ENCODE data around the gene APOBEC3G.

APOBEC3G gene

DNA sequence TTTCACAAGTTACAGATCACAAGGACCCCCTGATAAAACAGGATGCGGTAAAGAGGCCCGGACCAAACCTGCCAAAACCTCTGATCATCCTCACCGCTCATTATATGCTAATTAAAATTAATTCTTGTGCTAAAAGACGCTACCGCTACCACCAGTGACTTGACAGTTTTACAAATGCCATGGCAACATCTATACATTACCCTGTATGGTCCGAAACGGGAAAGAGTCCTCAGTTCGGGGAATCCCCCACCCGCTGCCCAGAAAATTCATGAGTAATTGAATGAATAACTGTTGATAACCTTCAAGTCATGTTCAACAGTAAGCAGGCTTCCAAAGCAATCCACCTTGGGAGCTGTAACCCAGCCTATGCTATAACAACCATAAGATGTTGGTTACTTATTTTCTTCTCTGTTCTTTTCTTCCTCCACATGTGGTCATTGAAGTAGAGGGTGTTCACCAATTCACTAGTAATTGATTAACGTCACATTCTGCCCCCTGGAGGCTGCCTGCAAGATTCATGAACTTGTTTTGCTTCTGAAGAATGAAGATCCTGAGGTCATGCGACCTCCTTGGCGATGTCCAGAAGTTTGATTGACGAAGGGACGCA, 40.6 kb downstream of the APOBEC3G start:
- Histone ChIP-seq H3K4me1 (ENCODE audit: insufficient read depth, low read length) (no peaks in the 10 kb centered on the region), H3K9ac (ENCODE audit: low read depth, low read length) (no peak overlapping the region), H3K27ac (ENCODE audit: low read length) (no peak overlapping the region), H3K36me3 (ENCODE audit: insufficient read depth, low read length) (no peaks in the 10 kb centered on the region), H3K9me3 (ENCODE audit: insufficient read depth, low read length, severe bottlenecking) (no peaks in the 10 kb centered on the region), H3K79me2 (ENCODE audit: insufficient read depth, low read length) (no peaks in the 10 kb centered on the region), H4K20me1 (ENCODE audit: insufficient read depth, low read length) (no peaks in the 10 kb centered on the region), H2AFZ (ENCODE audit: low read depth, low read length) (no peak overlapping the region), H3K4me3 (ENCODE audit: low read depth in 1 of 2, low read length in 2 of 2) (no peak overlapping the region), H3K4me2 (ENCODE audit: insufficient read depth, low read length) (no peak overlapping the region), H3K27me3 (ENCODE audit: insufficient read depth, low read length, poor library complexity) (no peaks in the 10 kb centered on the region)
- DNase-seq (peak; percentile 47), ATAC-seq (ENCODE audit: insufficient read depth, low read depth) (no peak)
- TF ChIP-seq, protein P1, sequence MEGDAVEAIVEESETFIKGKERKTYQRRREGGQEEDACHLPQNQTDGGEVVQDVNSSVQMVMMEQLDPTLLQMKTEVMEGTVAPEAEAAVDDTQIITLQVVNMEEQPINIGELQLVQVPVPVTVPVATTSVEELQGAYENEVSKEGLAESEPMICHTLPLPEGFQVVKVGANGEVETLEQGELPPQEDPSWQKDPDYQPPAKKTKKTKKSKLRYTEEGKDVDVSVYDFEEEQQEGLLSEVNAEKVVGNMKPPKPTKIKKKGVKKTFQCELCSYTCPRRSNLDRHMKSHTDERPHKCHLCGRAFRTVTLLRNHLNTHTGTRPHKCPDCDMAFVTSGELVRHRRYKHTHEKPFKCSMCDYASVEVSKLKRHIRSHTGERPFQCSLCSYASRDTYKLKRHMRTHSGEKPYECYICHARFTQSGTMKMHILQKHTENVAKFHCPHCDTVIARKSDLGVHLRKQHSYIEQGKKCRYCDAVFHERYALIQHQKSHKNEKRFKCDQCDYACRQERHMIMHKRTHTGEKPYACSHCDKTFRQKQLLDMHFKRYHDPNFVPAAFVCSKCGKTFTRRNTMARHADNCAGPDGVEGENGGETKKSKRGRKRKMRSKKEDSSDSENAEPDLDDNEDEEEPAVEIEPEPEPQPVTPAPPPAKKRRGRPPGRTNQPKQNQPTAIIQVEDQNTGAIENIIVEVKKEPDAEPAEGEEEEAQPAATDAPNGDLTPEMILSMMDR (IDR thresholded peaks at IDR 0.05; ENCODE audit: borderline replicate concordance, extremely low read depth, low read length, poor library complexity, severe bottlenecking), result peak; percentile 55
- TF ChIP-seq EZH2 (IDR thresholded peaks at IDR 0.05; ENCODE audit: borderline replicate concordance, low read depth, low read length, severe bottlenecking), result no peak

DNA sequence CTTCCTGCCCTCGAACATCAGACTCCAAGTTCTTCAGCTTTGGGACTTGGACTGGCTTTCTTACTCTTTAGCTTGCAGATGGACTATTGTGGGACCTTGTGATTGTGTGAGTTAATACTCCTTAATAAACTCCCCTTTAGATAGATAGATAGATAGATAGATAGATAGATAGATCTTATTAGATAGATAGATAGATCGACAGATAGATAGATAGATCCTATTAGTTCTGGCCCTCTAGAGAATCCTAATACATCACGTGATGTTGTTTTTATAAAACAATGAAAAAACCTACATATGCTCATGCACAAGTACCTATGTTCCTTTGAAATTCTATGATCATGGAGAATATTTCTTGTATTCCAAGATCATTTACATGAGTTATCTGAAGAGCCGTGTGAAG, 43.9 kb downstream of the APOBEC3G start:
- ATAC-seq (ENCODE audit: insufficient read depth, low read depth), result no peak
- H3K9ac ChIP-seq (ENCODE audit: low read depth, low read length), result no peak overlapping the region

DNA sequence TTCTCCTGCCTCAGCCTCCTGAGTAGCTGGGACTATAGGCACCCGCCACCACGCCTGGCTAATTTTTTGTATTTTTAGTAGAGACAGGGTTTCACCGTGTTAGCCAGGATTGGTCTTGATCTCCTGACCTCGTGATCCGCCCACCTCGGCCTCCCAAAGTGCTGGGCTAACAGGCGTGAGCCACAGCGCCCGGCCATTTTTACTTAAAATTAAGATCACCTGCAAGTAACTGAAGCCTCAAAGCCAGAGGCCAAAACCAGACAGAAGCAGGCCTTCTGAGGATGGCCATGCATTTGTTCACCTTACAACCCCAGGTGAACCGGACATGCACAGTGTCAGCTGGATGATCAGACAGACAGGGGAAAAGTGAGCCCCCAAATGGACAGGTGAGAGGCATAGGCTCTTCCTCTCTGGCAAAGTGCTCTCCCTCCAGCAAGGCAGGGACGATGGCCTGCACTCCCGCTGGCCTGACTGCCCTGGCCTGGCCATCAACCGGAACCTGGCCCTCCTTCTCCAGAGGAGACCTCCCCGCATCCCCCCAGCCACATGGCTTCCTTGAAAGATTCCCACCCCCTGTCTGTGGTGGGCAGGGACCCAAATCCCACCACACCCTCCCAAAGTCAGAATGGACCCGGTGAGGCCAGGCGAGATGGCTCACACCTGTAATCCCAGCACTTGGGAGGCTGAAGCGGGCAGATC, 45.8 kb downstream of the APOBEC3G start:
- Histone ChIP-seq H3K36me3 (ENCODE audit: insufficient read depth, low read length) (no peaks in the 10 kb centered on the region), H4K20me1 (ENCODE audit: insufficient read depth, low read length) (no peaks in the 10 kb centered on the region), H3K79me2 (ENCODE audit: insufficient read depth, low read length) (no peaks in the 10 kb centered on the region), H3K4me3 (ENCODE audit: low read depth in 1 of 2, low read length in 2 of 2) (no peak overlapping the region), H3K4me1 (ENCODE audit: insufficient read depth, low read length) (no peaks in the 10 kb centered on the region), H3K27me3 (ENCODE audit: insufficient read depth, low read length, poor library complexity) (no peaks in the 10 kb centered on the region), H3K27ac (ENCODE audit: low read length) (no peak overlapping the region), H3K9me3 (ENCODE audit: insufficient read depth, low read length, severe bottlenecking) (no peaks in the 10 kb centered on the region), H3K9ac (ENCODE audit: low read depth, low read length) (no peak overlapping the region), H2AFZ (ENCODE audit: low read depth, low read length) (no peak overlapping the region), H3K4me2 (ENCODE audit: insufficient read depth, low read length) (no peak overlapping the region)
- DNase-seq (no peak), ATAC-seq (ENCODE audit: insufficient read depth, low read depth) (no peak)
- TF ChIP-seq, protein P1 (IDR thresholded peaks at IDR 0.05; ENCODE audit: borderline replicate concordance, extremely low read depth, low read length, poor library complexity, severe bottlenecking), result no peak
- TF ChIP-seq EZH2 (IDR thresholded peaks at IDR 0.05; ENCODE audit: borderline replicate concordance, low read depth, low read length, severe bottlenecking), result no peak

More for the DNA sequence above, 43.9 kb downstream of the APOBEC3G start:
- no peak for DNase-seq
- H3K4me2 ChIP-seq (ENCODE audit: insufficient read depth, low read length), result no peak overlapping the region
- TF ChIP-seq, protein P1 (IDR thresholded peaks at IDR 0.05; ENCODE audit: borderline replicate concordance, extremely low read depth, low read length, poor library complexity, severe bottlenecking), result no peak
- TF ChIP-seq EZH2 (IDR thresholded peaks at IDR 0.05; ENCODE audit: borderline replicate concordance, low read depth, low read length, severe bottlenecking), result no peak
- H3K9me3 ChIP-seq (ENCODE audit: insufficient read depth, low read length, severe bottlenecking), result no peaks in the 10 kb centered on the region
- no peak overlapping the region for H2AFZ ChIP-seq (ENCODE audit: low read depth, low read length)
- no peaks in the 10 kb centered on the region for H3K36me3 ChIP-seq (ENCODE audit: insufficient read depth, low read length)
- no peaks in the 10 kb centered on the region for H4K20me1 ChIP-seq (ENCODE audit: insufficient read depth, low read length)
- no peaks in the 10 kb centered on the region for H3K79me2 ChIP-seq (ENCODE audit: insufficient read depth, low read length)
- H3K4me1 ChIP-seq (ENCODE audit: insufficient read depth, low read length), result no peaks in the 10 kb centered on the region
- no peak overlapping the region for H3K4me3 ChIP-seq (ENCODE audit: low read depth in 1 of 2, low read length in 2 of 2)
- H3K27me3 ChIP-seq (ENCODE audit: insufficient read depth, low read length, poor library complexity), result no peaks in the 10 kb centered on the region
- H3K27ac ChIP-seq (ENCODE audit: low read length), result no peak overlapping the region
